Measurements from ENCODE around the gene VPS25.
"Not testable (repeated sequence)": the region's sequence is repeated elsewhere in the genome, so short reads cannot be mapped to it uniquely, and the experiment has no call there.

Gene VPS25

GRCh38 chr17:42773290-42774035 lies at the start of gene VPS25:
Gene VPS25 (plus strand): TSS chr17:42773449. CDS start chr17:42773476, 27 bp downstream.
- peak; percentile 20 to 86 for DNase-seq

- DNase-seq = no peak
Measured at GRCh38 chr17:42723636-42724035, 49.6 kb upstream of the VPS25 start.

GRCh38 chr17:42725143-42725542 lies 48.1 kb upstream of the VPS25 start:
- DNase-seq = no peak

- DNase-seq = no peak
Measured at GRCh38 chr17:42740699-42741098, 32.5 kb upstream of the VPS25 start.

GRCh38 chr17:42742916-42743315 lies 30.3 kb upstream of the VPS25 start:
- DNase-seq = not testable (repeated sequence)

- DNase-seq = no peak
Measured at GRCh38 chr17:42743595-42744282, 29.5 kb upstream of the VPS25 start.

GRCh38 chr17:42744283-42744805 lies 28.9 kb upstream of the VPS25 start:
- DNase-seq = peak in 1 of 2 donors; percentile 87

GRCh38 chr17:42744806-42745617 lies 28.2 kb upstream of the VPS25 start, which contains the start of gene EZH1:
Gene EZH1 (minus strand): TSS chr17:42745040. CDS start chr17:42728941, 16,099 bp downstream.
- peak; percentile 69 to 87 for DNase-seq

GRCh38 chr17:42748202-42748907 lies 24.9 kb upstream of the VPS25 start:
- no peak for DNase-seq

GRCh38 chr17:42748908-42749798 lies 24.1 kb upstream of the VPS25 start:
- no peak for DNase-seq

- DNase-seq = peak in 1 of 2 donors; percentile 34
Measured at GRCh38 chr17:42750739-42751344, 22.4 kb upstream of the VPS25 start.

- DNase-seq = no peak
Measured at GRCh38 chr17:42751628-42752027, 21.6 kb upstream of the VPS25 start.

- no peak for DNase-seq
Measured at GRCh38 chr17:42754782-42755181, 18.5 kb upstream of the VPS25 start.

- no peak for DNase-seq
Measured at GRCh38 chr17:42759982-42760651, 13.1 kb upstream of the VPS25 start.

GRCh38 chr17:42760652-42761581 lies 12.3 kb upstream of the VPS25 start, which contains the start of gene RAMP2:
Gene RAMP2 (plus strand): TSS chr17:42761227. CDS start chr17:42761262, 35 bp downstream.
- no peak for DNase-seq

- DNase-seq = no peak
Measured at GRCh38 chr17:42761638-42762037, 11.6 kb upstream of the VPS25 start.

- DNase-seq = no peak
Measured at GRCh38 chr17:42766124-42766523, 7.1 kb upstream of the VPS25 start.

GRCh38 chr17:42767512-42767911 lies 5.7 kb upstream of the VPS25 start:
- no peak for DNase-seq

GRCh38 chr17:42768006-42768405 lies 5.2 kb upstream of the VPS25 start:
- DNase-seq = not testable (repeated sequence)

Data from bone marrow (tissue), 2 donors.